Uterus (tissue), 4 donors: ENCODE results near the gene ALG14. TPM values are rescaled to one million over a fixed set of nuclear protein-coding genes. Genes with fewer than 3 reads are reported as not detected.

Experiments
- DNase-seq, 2 donors: peaks; one replicate each; pipeline ENCODE4 v3.0.0-alpha.2; 2019 to 2020
- H3K27ac ChIP-seq, 2 donors: fragments of 200-600 bp; sonication (generic); 1 replicate in 1 of 2; 2 replicates in 1 of 2; pipeline ENCODE4 v1.5.1; 2016 to 2018
- H3K27me3 ChIP-seq, 2 donors: fragments of 200-600 bp; sonication (generic); one replicate each; pipeline ENCODE4 v1.5.1; 2018 to 2019; ENCODE audit warnings: control low read depth in 1 of 2
- H3K36me3 ChIP-seq, 2 donors: fragments of 200-600 bp; sonication (generic); one replicate each; pipeline ENCODE4 v1.5.1; 2019; ENCODE audit warnings: control low read depth in 1 of 2
- H3K4me1 ChIP-seq, 2 donors: fragments of 200-600 bp; sonication (generic); one replicate each; pipeline ENCODE4 v1.5.1; 2018 to 2019; ENCODE audit warnings: control low read depth in 1 of 2
- H3K4me3 ChIP-seq, 2 donors: fragments of 200-600 bp; sonication (generic); 1 replicate in 1 of 2; 2 replicates in 1 of 2; pipeline ENCODE4 v1.5.1; 2018 to 2019; ENCODE audit warnings: mild to moderate bottlenecking in 1 of 2
- H3K9me3 ChIP-seq, 2 donors: fragments of 200-600 bp; sonication (generic); one replicate each; pipeline ENCODE4 v1.5.1; 2019; ENCODE audit warnings: control low read depth in 1 of 2
- CTCF ChIP-seq, 4 experiments: fragments of 200-600 bp in 2 of 4; fragments of 450-650 bp in 2 of 4; sonication (generic) in 2 of 4; IDR thresholded peaks; one replicate each; pipeline ENCODE4 v1.5.1; 2016 to 2019; ENCODE audit warnings: antibody characterized with exemption in 4 of 4, mild to moderate bottlenecking in 2 of 4, moderate library complexity in 1 of 4
- POLR2A ChIP-seq, 2 donors: fragments of 450-650 bp; IDR thresholded peaks; one replicate each; pipeline ENCODE4 v1.6.1; 2016; ENCODE audit warnings: antibody characterized with exemption in 2 of 2, mild to moderate bottlenecking in 1 of 2, moderate library complexity in 1 of 2
- intact Hi-C: fragments of 100-400 bp; cut with DNase I; formaldehyde crosslinking; loops from one replicate; pipeline ENCODE4 v1.15.1; 2023; ENCODE audit warnings: low total_unique reads
- total RNA-seq, 4 donors: library from RNA; depleted of rRNA in 3 of 4; stranded (reverse); fragments of >200 nt in 3 of 4; gene quantifications; one replicate each; pipeline versions ENCODE4 v1.1.0 to v1.2.4, GENCODE V29; 2014 to 2023
- donor health status: DM: yes; HTN: yes; CAD: no.

The ALG14 gene
- total RNA-seq, 4 donors from 2014 or later = 0.51 to 6.7 (median 1.6) TPM

GRCh38 chr1:94986783-94987182, 86.0 kb downstream of the ALG14 start:
- H3K27ac ChIP-seq = no peak overlapping the region
- H3K36me3 ChIP-seq = no peaks in the 10 kb centered on the region
- H3K4me1 ChIP-seq = no peaks in the 10 kb centered on the region
- TF ChIP-seq POLR2A (IDR thresholded peaks at IDR 0.05) (no peak), CTCF (IDR thresholded peaks at IDR 0.05) (no peak)
- H3K4me3 ChIP-seq = no peak overlapping the region
- intact Hi-C loops = no loop called here
- no peaks in the 10 kb centered on the region for H3K27me3 ChIP-seq
- DNase-seq = no peak
- no peaks in the 10 kb centered on the region for H3K9me3 ChIP-seq

GRCh38 chr1:94983171-94983739, 89.5 kb downstream of the ALG14 start:
- Histone ChIP-seq H3K4me1 (peaks cover 0 to 4% of the 10 kb centered on the region in 2 donors), H3K36me3 (no peaks in the 10 kb centered on the region), H3K4me3 (no peak overlapping the region), H3K27me3 (no peaks in the 10 kb centered on the region), H3K9me3 (no peaks in the 10 kb centered on the region), H3K27ac (peak overlapping the region; percentile 72 to 82)
- TF ChIP-seq POLR2A (IDR thresholded peaks at IDR 0.05) (no peak), CTCF (IDR thresholded peaks at IDR 0.05) (no peak)
- peak; percentile 47 to 54 for DNase-seq
- intact Hi-C loops = no loop called here

GRCh38 chr1:94982398-94982797, 90.4 kb downstream of the ALG14 start:
- intact Hi-C loops = no loop called here
- TF ChIP-seq POLR2A (IDR thresholded peaks at IDR 0.05) = no peak
- no peak for TF ChIP-seq CTCF (IDR thresholded peaks at IDR 0.05)
- Histone ChIP-seq H3K4me3 (no peak overlapping the region), H3K27ac (peak overlapping the region in 1 of 2 donors; percentile 82), H3K9me3 (no peaks in the 10 kb centered on the region), H3K27me3 (no peaks in the 10 kb centered on the region), H3K4me1 (peaks cover 0 to 4% of the 10 kb centered on the region in 2 donors), H3K36me3 (no peaks in the 10 kb centered on the region)
- DNase-seq = no peak

- no peak for TF ChIP-seq POLR2A (IDR thresholded peaks at IDR 0.05)
- Histone ChIP-seq H3K9me3 (no peaks in the 10 kb centered on the region), H3K27ac (peak overlapping the region; percentile 60 to 82), H3K4me3 (no peak overlapping the region), H3K27me3 (no peaks in the 10 kb centered on the region), H3K4me1 (peaks cover 0 to 4% of the 10 kb centered on the region in 2 donors), H3K36me3 (no peaks in the 10 kb centered on the region)
- intact Hi-C loops = no loop called here
- DNase-seq = no peak
Observed at GRCh38 chr1:94981575-94981973, 91.2 kb downstream of the ALG14 start.

GRCh38 chr1:94980582-94981574, 91.9 kb downstream of the ALG14 start:
- TF ChIP-seq POLR2A (IDR thresholded peaks at IDR 0.05) (no peak), CTCF (IDR thresholded peaks at IDR 0.05) (no peak)
- intact Hi-C loops = no loop called here
- H3K27me3 ChIP-seq = no peaks in the 10 kb centered on the region

More at GRCh38 chr1:94980582-94981574, 91.9 kb downstream of the ALG14 start:
- Histone ChIP-seq H3K4me3 (no peak overlapping the region), H3K36me3 (no peaks in the 10 kb centered on the region), H3K27ac (peak overlapping the region; percentile 60 to 82), H3K9me3 (no peaks in the 10 kb centered on the region), H3K4me1 (peaks cover 0 to 4% of the 10 kb centered on the region in 2 donors)
- no peak for DNase-seq
